ENCODE results near the gene GAL3ST1.

DNA sequence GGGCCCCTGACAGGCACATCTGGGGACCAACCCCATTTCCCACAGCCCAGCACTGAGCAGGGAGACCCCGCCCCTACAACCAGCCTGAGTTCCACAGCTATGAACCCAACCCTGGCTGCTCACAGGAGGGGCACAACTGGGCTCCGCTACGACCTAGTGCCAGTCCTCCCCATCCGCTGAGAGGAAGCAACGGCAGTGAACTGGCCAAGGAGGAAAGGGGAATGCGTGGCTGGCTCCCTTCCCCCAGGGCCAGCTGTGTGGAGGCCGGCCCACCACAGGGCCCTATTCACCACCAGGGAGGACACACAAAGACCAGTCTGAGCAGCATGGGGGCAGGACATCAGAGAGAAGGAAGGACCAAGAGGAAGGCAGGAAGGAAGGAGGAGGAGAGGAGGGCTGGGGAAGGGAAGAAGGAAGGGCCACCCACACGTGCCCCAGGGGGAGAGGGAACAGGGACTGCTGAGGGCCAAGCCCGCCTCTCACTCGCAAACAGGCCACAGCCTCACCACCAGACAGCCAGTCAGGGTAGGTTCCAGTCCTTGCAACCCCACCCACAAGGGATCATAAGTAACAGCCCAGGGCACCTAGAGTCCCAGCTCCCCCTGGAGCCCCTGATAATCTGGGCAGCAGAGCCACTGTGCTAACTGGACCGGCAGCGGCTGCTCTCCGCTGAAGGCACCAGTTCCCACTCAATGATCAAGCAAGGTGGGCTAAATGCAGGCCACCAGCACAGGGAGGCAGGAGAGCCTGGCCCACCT lies 8.5 kb upstream of the GAL3ST1 start:
- TF ChIP-seq, protein P1, sequence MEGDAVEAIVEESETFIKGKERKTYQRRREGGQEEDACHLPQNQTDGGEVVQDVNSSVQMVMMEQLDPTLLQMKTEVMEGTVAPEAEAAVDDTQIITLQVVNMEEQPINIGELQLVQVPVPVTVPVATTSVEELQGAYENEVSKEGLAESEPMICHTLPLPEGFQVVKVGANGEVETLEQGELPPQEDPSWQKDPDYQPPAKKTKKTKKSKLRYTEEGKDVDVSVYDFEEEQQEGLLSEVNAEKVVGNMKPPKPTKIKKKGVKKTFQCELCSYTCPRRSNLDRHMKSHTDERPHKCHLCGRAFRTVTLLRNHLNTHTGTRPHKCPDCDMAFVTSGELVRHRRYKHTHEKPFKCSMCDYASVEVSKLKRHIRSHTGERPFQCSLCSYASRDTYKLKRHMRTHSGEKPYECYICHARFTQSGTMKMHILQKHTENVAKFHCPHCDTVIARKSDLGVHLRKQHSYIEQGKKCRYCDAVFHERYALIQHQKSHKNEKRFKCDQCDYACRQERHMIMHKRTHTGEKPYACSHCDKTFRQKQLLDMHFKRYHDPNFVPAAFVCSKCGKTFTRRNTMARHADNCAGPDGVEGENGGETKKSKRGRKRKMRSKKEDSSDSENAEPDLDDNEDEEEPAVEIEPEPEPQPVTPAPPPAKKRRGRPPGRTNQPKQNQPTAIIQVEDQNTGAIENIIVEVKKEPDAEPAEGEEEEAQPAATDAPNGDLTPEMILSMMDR (IDR thresholded peaks at IDR 0.05; ENCODE audit: low read depth, low read length, missing input control), result no peak
- TF ChIP-seq GABPA (IDR thresholded peaks at IDR 0.05 in 1 of 2, conservative IDR thresholded peaks at IDR 0.05 in 1 of 2) (no peak), TAF1 (conservative IDR thresholded peaks at IDR 0.05) (no peak), RAD21 (IDR thresholded peaks at IDR 0.05) (no peak), SP1 (IDR thresholded peaks at IDR 0.05) (no peak), EGR1 (IDR thresholded peaks at IDR 0.05; ENCODE audit: low read depth in 2 of 2) (no peak), FOXA1 (IDR thresholded peaks at IDR 0.05) (no peak), ZBTB33 (IDR thresholded peaks at IDR 0.05) (no peak), JUND (IDR thresholded peaks at IDR 0.05) (no peak), YY1 (IDR thresholded peaks at IDR 0.05) (no peak)
- TF ChIP-seq, protein P2, sequence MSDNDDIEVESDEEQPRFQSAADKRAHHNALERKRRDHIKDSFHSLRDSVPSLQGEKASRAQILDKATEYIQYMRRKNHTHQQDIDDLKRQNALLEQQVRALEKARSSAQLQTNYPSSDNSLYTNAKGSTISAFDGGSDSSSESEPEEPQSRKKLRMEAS (IDR thresholded peaks at IDR 0.05), result no peak
- TF ChIP-seq, protein P3, sequence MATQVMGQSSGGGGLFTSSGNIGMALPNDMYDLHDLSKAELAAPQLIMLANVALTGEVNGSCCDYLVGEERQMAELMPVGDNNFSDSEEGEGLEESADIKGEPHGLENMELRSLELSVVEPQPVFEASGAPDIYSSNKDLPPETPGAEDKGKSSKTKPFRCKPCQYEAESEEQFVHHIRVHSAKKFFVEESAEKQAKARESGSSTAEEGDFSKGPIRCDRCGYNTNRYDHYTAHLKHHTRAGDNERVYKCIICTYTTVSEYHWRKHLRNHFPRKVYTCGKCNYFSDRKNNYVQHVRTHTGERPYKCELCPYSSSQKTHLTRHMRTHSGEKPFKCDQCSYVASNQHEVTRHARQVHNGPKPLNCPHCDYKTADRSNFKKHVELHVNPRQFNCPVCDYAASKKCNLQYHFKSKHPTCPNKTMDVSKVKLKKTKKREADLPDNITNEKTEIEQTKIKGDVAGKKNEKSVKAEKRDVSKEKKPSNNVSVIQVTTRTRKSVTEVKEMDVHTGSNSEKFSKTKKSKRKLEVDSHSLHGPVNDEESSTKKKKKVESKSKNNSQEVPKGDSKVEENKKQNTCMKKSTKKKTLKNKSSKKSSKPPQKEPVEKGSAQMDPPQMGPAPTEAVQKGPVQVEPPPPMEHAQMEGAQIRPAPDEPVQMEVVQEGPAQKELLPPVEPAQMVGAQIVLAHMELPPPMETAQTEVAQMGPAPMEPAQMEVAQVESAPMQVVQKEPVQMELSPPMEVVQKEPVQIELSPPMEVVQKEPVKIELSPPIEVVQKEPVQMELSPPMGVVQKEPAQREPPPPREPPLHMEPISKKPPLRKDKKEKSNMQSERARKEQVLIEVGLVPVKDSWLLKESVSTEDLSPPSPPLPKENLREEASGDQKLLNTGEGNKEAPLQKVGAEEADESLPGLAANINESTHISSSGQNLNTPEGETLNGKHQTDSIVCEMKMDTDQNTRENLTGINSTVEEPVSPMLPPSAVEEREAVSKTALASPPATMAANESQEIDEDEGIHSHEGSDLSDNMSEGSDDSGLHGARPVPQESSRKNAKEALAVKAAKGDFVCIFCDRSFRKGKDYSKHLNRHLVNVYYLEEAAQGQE (IDR thresholded peaks at IDR 0.05), result no peak

All from liver (tissue), 3 donors.